Measurements from ENCODE around the gene TP53I13.
"Not testable (repeated sequence)": the region's sequence is repeated elsewhere in the genome, so short reads cannot be mapped to it uniquely, and the experiment has no call there.

The TP53I13 gene

DNA sequence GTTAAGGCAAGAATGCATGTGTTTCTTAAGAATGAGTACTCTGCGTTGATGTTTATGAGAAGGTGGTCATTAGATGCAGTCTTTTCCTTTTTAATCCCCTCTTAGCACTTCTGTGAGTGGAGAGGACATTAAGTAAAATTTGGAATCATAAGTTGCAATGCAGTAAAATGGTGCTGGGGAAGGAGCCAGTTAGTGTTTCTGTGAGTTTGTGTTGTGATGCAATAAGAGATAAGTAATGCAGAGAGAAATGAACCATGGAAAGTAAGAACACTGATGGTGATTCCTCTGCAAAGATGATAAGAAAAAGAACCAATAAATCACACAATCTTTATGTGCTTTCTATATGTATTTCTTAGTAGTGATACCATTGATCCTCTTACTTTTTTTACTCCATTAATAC, 21.7 kb upstream of the TP53I13 start:
- no peak for DNase-seq (ENCODE audit: low read depth)
- TF ChIP-seq POLR2A (IDR thresholded peaks at IDR 0.05; ENCODE audit: extremely low read depth, insufficient read length) (no peak), MYC (IDR thresholded peaks at IDR 0.05; ENCODE audit: low read depth, low read length) (no peak)
- TF ChIP-seq, protein P1, sequence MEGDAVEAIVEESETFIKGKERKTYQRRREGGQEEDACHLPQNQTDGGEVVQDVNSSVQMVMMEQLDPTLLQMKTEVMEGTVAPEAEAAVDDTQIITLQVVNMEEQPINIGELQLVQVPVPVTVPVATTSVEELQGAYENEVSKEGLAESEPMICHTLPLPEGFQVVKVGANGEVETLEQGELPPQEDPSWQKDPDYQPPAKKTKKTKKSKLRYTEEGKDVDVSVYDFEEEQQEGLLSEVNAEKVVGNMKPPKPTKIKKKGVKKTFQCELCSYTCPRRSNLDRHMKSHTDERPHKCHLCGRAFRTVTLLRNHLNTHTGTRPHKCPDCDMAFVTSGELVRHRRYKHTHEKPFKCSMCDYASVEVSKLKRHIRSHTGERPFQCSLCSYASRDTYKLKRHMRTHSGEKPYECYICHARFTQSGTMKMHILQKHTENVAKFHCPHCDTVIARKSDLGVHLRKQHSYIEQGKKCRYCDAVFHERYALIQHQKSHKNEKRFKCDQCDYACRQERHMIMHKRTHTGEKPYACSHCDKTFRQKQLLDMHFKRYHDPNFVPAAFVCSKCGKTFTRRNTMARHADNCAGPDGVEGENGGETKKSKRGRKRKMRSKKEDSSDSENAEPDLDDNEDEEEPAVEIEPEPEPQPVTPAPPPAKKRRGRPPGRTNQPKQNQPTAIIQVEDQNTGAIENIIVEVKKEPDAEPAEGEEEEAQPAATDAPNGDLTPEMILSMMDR (IDR thresholded peaks at IDR 0.05; ENCODE audit: low read depth, low read length) = no peak
- TF ChIP-seq, protein P2, sequence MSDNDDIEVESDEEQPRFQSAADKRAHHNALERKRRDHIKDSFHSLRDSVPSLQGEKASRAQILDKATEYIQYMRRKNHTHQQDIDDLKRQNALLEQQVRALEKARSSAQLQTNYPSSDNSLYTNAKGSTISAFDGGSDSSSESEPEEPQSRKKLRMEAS (IDR thresholded peaks at IDR 0.05; ENCODE audit: low read depth, low read length) = no peak

DNA sequence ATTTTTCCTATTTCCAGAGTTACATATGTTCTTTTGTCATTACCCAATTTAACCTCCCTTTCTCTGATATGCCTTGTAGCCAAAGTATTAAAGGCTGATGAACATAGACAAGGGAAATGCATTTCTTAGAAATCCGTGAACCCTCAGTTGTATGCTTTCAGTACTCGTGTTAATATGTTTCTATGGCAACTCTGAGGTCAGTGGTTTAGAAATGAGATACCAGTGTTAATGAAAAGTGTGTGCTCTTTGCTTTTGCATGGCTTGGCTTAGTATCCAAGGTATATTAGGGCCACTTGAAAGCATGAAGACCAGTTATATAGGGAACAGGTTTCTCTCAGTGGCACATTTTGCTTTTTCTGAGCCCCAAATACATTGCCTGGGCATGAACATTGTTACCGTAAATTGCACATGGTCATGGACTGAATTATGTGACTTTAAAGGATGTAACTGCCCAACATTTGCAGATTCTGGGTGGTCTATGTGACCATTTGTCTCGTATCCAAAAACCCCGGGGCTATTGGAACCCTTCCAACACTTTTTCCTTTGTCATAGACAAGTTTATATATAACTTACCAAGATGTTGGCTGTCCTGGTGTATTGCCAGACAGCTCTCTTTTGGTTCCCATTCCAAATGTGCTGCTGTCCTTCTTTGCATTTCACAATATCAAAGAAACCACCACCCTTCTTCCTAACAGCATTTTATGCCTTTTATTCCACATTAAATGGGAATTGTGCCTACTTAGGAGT, 19.2 kb upstream of the TP53I13 start:
- H3K4me3 ChIP-seq (ENCODE audit: low read depth, low read length) = no peak overlapping the region
- TF ChIP-seq POLR2A (IDR thresholded peaks at IDR 0.05; ENCODE audit: extremely low read depth, insufficient read length) (no peak), MYC (IDR thresholded peaks at IDR 0.05; ENCODE audit: low read depth, low read length) (no peak)
- TF ChIP-seq, protein P1 (IDR thresholded peaks at IDR 0.05; ENCODE audit: low read depth, low read length) = no peak
- TF ChIP-seq, protein P2 (IDR thresholded peaks at IDR 0.05; ENCODE audit: low read depth, low read length) = no peak
- DNase-seq (ENCODE audit: low read depth) = no peak

More for the DNA sequence above, 21.7 kb upstream of the TP53I13 start:
- H3K4me3 ChIP-seq (ENCODE audit: low read depth, low read length) = no peak overlapping the region

DNA sequence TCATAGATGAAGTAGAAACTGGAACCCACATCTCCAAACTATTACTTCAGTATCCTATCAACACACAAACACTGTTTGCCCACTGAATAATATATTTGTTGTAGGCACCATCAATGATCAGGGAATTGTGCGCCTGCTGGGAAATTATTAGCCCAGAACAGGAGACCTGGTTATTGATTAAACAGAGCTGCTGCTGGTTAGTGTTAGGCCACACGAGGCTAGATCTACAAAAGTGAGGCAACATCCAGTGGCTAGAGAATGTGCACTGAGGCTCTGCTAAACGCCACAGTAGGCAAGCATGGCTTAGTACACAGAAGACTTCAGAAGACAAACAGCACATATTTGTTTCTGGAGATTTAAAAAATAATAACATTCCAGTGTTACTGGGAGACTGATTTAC, 12.7 kb upstream of the TP53I13 start:
- H3K4me3 ChIP-seq (ENCODE audit: low read depth, low read length) = no peak overlapping the region
- DNase-seq (ENCODE audit: low read depth) = no peak
- TF ChIP-seq, protein P2 (IDR thresholded peaks at IDR 0.05; ENCODE audit: low read depth, low read length) = no peak
- no peak for TF ChIP-seq POLR2A (IDR thresholded peaks at IDR 0.05; ENCODE audit: extremely low read depth, insufficient read length)

DNA sequence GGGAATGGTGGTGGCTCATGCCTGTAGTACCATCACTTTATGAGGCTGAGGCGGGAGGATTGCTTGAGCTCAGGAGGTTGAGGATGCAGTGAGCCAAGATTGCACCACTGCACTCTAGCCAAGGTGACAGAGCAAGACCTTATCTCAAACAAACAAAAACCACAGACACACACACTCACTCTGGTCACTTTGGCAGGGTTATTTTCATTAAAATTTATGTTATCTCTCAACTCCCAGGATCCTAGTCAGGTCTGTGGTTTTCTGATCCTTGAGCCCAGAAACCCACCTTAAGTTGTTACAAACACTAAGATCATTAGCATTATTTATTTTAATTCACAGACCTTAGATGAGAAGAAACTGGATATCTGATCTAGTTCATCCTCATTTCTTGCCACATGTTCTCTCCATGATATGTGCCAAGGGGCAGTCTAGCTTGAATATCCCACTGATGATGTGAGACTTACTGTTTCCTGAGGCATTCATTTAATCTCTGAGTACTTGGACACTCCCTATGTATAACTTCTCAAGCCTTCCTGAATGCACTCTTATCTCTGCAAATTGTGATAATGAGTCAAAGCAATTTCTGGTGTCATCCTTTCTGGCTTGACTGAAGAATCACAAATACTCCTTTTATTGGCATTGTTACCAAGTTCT, 11.3 kb upstream of the TP53I13 start:
- no peak for DNase-seq (ENCODE audit: low read depth)
- TF ChIP-seq, protein P1 (IDR thresholded peaks at IDR 0.05; ENCODE audit: low read depth, low read length) = no peak
- TF ChIP-seq POLR2A (IDR thresholded peaks at IDR 0.05; ENCODE audit: extremely low read depth, insufficient read length) (no peak), MYC (IDR thresholded peaks at IDR 0.05; ENCODE audit: low read depth, low read length) (no peak)
- TF ChIP-seq, protein P2 (IDR thresholded peaks at IDR 0.05; ENCODE audit: low read depth, low read length) = no peak
- H3K4me3 ChIP-seq (ENCODE audit: low read depth, low read length) = no peak overlapping the region

DNA sequence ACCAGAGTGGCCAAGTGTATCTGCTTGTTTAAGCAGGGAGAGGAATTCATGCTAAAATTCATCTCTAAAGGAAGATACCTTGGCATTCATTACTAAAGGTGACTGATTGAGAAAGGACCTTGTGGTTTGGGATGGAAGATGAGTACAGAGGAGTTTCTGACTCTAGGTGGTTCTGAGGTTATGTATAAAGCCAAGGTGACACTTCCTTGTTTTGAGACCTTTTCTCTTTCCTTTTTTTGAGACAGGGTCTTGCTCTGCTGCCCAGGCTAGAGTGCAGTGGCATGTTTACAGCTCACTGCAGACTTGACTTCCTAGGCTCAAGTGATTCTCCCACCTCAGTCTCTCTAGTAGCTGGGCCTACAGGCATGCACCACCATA, 10.8 kb upstream of the TP53I13 start:
- DNase-seq (ENCODE audit: low read depth) = no peak

DNA sequence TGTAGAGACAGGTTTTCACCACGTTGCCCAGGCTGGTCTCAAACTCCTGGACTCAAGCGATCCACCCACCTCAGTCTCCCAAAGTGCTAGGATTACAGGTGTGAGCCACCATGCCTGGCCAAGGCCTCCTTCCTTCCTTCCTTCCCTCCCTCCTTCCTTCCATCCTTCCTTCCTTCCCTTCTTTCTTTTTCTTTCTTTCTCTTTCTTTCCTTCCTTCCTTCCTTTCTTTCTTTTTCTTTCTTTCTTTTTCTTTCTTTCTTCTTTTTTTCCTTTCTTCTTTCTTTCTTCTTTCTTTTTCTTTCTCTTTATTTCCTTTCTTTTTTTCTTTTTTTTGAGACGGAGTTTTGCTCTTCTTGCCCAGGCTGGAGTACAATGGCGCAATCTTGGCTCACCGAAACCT, 10.4 kb upstream of the TP53I13 start:
- not testable (repeated sequence) for H3K4me3 ChIP-seq (ENCODE audit: low read depth, low read length); DNase-seq (ENCODE audit: low read depth)

More for the DNA sequence above, 10.8 kb upstream of the TP53I13 start:
- H3K4me3 ChIP-seq (ENCODE audit: low read depth, low read length) = no peak overlapping the region
- TF ChIP-seq, protein P2 (IDR thresholded peaks at IDR 0.05; ENCODE audit: low read depth, low read length) = no peak
- TF ChIP-seq POLR2A (IDR thresholded peaks at IDR 0.05; ENCODE audit: extremely low read depth, insufficient read length) (no peak), MYC (IDR thresholded peaks at IDR 0.05; ENCODE audit: low read depth, low read length) (no peak)
- TF ChIP-seq, protein P1 (IDR thresholded peaks at IDR 0.05; ENCODE audit: low read depth, low read length) = no peak
